MM.1S (cell line): ENCODE data around the gene GPT2.

Source experiments
- DNase-seq: peaks from one replicate; pipeline ENCODE4 v3.0.0-alpha.2; 2015
- H2AFZ ChIP-seq: fragments of 300-600 bp; sonication (generic); 2 replicates; pipeline ENCODE4 v1.6.0; 2016; ENCODE audit warnings: antibody characterized with exemption, low read length
- H3F3A ChIP-seq: fragments of 300-600 bp; sonication (generic); 2 replicates; pipeline ENCODE4 v1.6.1; 2016; ENCODE audit warnings: mild to moderate bottlenecking, antibody characterized with exemption, low read length, moderate library complexity, mixed read lengths; ENCODE audit not compliant: insufficient read depth
- H3K27ac ChIP-seq: fragments of 300-600 bp; sonication (generic); 2 replicates; pipeline ENCODE4 v1.5.1; 2016; ENCODE audit warnings: mild to moderate bottlenecking, low read length
- H3K27me3 ChIP-seq: fragments of 300-600 bp; sonication (generic); replicated peaks from 2 replicates; pipeline ENCODE4 v1.6.0; 2016; ENCODE audit warnings: low read length; ENCODE audit not compliant: insufficient read depth
- H3K36me3 ChIP-seq: fragments of 300-600 bp; sonication (generic); replicated peaks from 2 replicates; pipeline ENCODE4 v1.6.1; 2016; ENCODE audit warnings: mild to moderate bottlenecking, low read length, mixed read lengths; ENCODE audit not compliant: insufficient read depth
- H3K4me1 ChIP-seq: fragments of 300-600 bp; sonication (generic); 2 replicates; pipeline ENCODE4 v1.6.1; 2016; ENCODE audit warnings: low read length, mixed read lengths
- H3K4me2 ChIP-seq: fragments of 300-600 bp; sonication (generic); 2 replicates; pipeline ENCODE4 v1.6.0; 2016; ENCODE audit warnings: low read depth, low read length
- H3K4me3 ChIP-seq: fragments of 300-600 bp; sonication (generic); 2 replicates; pipeline ENCODE4 v1.5.1; 2016; ENCODE audit warnings: low read length, mixed read lengths
- H3K79me2 ChIP-seq: fragments of 300-600 bp; sonication (generic); 2 replicates; pipeline ENCODE4 v1.6.1; 2016; ENCODE audit warnings: mixed run types, low read length, mixed read lengths
- H3K9ac ChIP-seq: fragments of 300-600 bp; sonication (generic); 2 replicates; pipeline ENCODE4 v1.6.1; 2016; ENCODE audit warnings: low read length, mixed read lengths
- H3K9me2 ChIP-seq: fragments of 300-600 bp; sonication (generic); replicated peaks from 2 replicates; pipeline ENCODE4 v1.6.1; 2016; ENCODE audit warnings: mild to moderate bottlenecking, low read length, mixed read lengths; ENCODE audit not compliant: insufficient read depth
- H3K9me3 ChIP-seq: fragments of 300-600 bp; sonication (generic); replicated peaks from 2 replicates; pipeline ENCODE4 v1.6.1; 2016; ENCODE audit warnings: mild to moderate bottlenecking, low read length, mixed read lengths; ENCODE audit not compliant: insufficient read depth
- H4K20me1 ChIP-seq: fragments of 300-600 bp; sonication (generic); 2 replicates; pipeline ENCODE4 v1.6.1; 2016; ENCODE audit warnings: mild to moderate bottlenecking, low read length, moderate library complexity, mixed read lengths; ENCODE audit not compliant: insufficient read depth
- CTCF ChIP-seq: fragments of 300-600 bp; sonication (generic); IDR thresholded peaks from 2 replicates; pipeline ENCODE4 v1.5.1; 2016; ENCODE audit warnings: antibody characterized with exemption, low read length, mixed read lengths
- EZH2 ChIP-seq: fragments of 300-600 bp; sonication (generic); optimal IDR thresholded peaks from 2 replicates; pipeline ENCODE3; 2017; ENCODE audit warnings: low read depth, mild to moderate bottlenecking, antibody characterized with exemption, low read length, mixed read lengths
- EZH2phosphoT487 ChIP-seq: fragments of 300-600 bp; sonication (generic); IDR thresholded peaks from 2 replicates; pipeline ENCODE4 v1.6.1; 2018; ENCODE audit warnings: antibody characterized with exemption, low read length

The GPT2 gene

GRCh38 chr16:46903255-46903905, 19.2 kb downstream of the GPT2 start:
- no peaks in the 10 kb centered on the region for H3K4me1 ChIP-seq
- no peaks in the 10 kb centered on the region for H3F3A ChIP-seq
- no peaks in the 10 kb centered on the region for H3K36me3 ChIP-seq
- no peak overlapping the region for H3K27ac ChIP-seq
- no peak overlapping the region for H3K9ac ChIP-seq
- no peaks in the 10 kb centered on the region for H3K79me2 ChIP-seq
- H4K20me1 ChIP-seq, result no peaks in the 10 kb centered on the region
- no peak overlapping the region for H3K4me3 ChIP-seq
- TF ChIP-seq EZH2 (no peak), EZH2phosphoT487 (no peak), CTCF (no peak)
- H3K9me3 ChIP-seq, result no peaks in the 10 kb centered on the region
- H2AFZ ChIP-seq, result no peak overlapping the region
- no peaks in the 10 kb centered on the region for H3K9me2 ChIP-seq
- no peaks in the 10 kb centered on the region for H3K27me3 ChIP-seq
- no peak overlapping the region for H3K4me2 ChIP-seq
- no peak for DNase-seq

- no peak for DNase-seq
- Histone ChIP-seq H3K9me3 (no peaks in the 10 kb centered on the region), H3K4me2 (no peak overlapping the region), H2AFZ (no peak overlapping the region), H4K20me1 (no peaks in the 10 kb centered on the region), H3K4me1 (no peaks in the 10 kb centered on the region), H3F3A (no peaks in the 10 kb centered on the region), H3K4me3 (no peak overlapping the region), H3K9ac (no peak overlapping the region), H3K27me3 (no peaks in the 10 kb centered on the region), H3K27ac (no peak overlapping the region), H3K36me3 (no peaks in the 10 kb centered on the region), H3K79me2 (no peaks in the 10 kb centered on the region), H3K9me2 (no peaks in the 10 kb centered on the region)
- TF ChIP-seq CTCF (no peak), EZH2phosphoT487 (no peak), EZH2 (no peak)
These were observed 20.3 kb downstream of the GPT2 start for GRCh38 chr16:46904471-46904870.

GRCh38 chr16:46906360-46907060, 22.3 kb downstream of the GPT2 start:
- no peak overlapping the region for H3K9ac ChIP-seq
- H3K4me2 ChIP-seq, result no peak overlapping the region
- no peaks in the 10 kb centered on the region for H3K9me3 ChIP-seq
- TF ChIP-seq EZH2phosphoT487, result no peak
- DNase-seq, result no peak
- no peaks in the 10 kb centered on the region for H3K27me3 ChIP-seq
- H3K4me1 ChIP-seq, result no peaks in the 10 kb centered on the region
- no peaks in the 10 kb centered on the region for H4K20me1 ChIP-seq
- H3F3A ChIP-seq, result no peaks in the 10 kb centered on the region
- no peaks in the 10 kb centered on the region for H3K79me2 ChIP-seq
- H2AFZ ChIP-seq, result no peak overlapping the region
- no peak overlapping the region for H3K4me3 ChIP-seq
- no peaks in the 10 kb centered on the region for H3K9me2 ChIP-seq
- H3K36me3 ChIP-seq, result no peaks in the 10 kb centered on the region
- no peak overlapping the region for H3K27ac ChIP-seq

- no peak for TF ChIP-seq EZH2
- no peak for TF ChIP-seq EZH2phosphoT487
- TF ChIP-seq CTCF, result no peak
These were observed 23.1 kb downstream of the GPT2 start for GRCh38 chr16:46907061-46907774.

More at GRCh38 chr16:46907061-46907774, 23.1 kb downstream of the GPT2 start:
- Histone ChIP-seq H3K27ac (no peak overlapping the region), H3K4me3 (no peak overlapping the region), H4K20me1 (no peaks in the 10 kb centered on the region), H3K4me2 (no peak overlapping the region), H3K27me3 (no peaks in the 10 kb centered on the region), H3K9me3 (no peaks in the 10 kb centered on the region), H3K9me2 (no peaks in the 10 kb centered on the region), H3K4me1 (no peaks in the 10 kb centered on the region), H2AFZ (no peak overlapping the region), H3K79me2 (no peaks in the 10 kb centered on the region), H3F3A (no peaks in the 10 kb centered on the region), H3K36me3 (no peaks in the 10 kb centered on the region), H3K9ac (no peak overlapping the region)
- DNase-seq, result no peak
